Skeletal muscle satellite cell (primary cell): Measurements from ENCODE around the gene IFNA5. TPM values are rescaled to one million over a fixed set of nuclear protein-coding genes. Genes with fewer than 3 reads are reported as not detected.

Experiments
- H3K27me3 ChIP-seq: 2 replicates; pipeline ENCODE4 v1.7.0; 2013; ENCODE audit warnings: low read length; ENCODE audit not compliant: control insufficient read depth, insufficient read depth
- H3K36me3 ChIP-seq: 2 replicates; pipeline ENCODE4 v1.7.0; 2013; ENCODE audit warnings: mild to moderate bottlenecking, control low read depth, low read length; ENCODE audit not compliant: insufficient read depth
- H3K4me1 ChIP-seq: 2 replicates; pipeline ENCODE4 v1.7.0; 2013; ENCODE audit warnings: low read length; ENCODE audit not compliant: control insufficient read depth, insufficient read depth
- H3K4me2 ChIP-seq: 2 replicates; pipeline ENCODE4 v1.7.0; 2013; ENCODE audit warnings: mild to moderate bottlenecking, low read length
- H3K4me3 ChIP-seq: 2 replicates; pipeline ENCODE4 v1.7.0; 2013; ENCODE audit warnings: low read length
- H3K9ac ChIP-seq: 2 replicates; pipeline ENCODE4 v1.7.0; 2013; ENCODE audit warnings: mild to moderate bottlenecking, low read depth, low read length, moderate library complexity
- H3K9me3 ChIP-seq: replicated peaks from 2 replicates; pipeline ENCODE4 v1.7.0; 2013; ENCODE audit warnings: mild to moderate bottlenecking, control low read depth, low read length
- total RNA-seq: library from RNA; depleted of rRNA; stranded (reverse); fragments of >200 nt; gene quantifications from 2 replicates; pipeline ENCODE4 v1.2.3, GENCODE V29; 2012; rRNA removed

The IFNA5 gene
- total RNA-seq: not detected in 2 replicates

GRCh38 chr9:21305213-21305612, at the start of gene IFNA5:
TSS of gene IFNA5 (minus strand) at chr9:21305313. CDS start at chr9:21305256, 57 bp downstream.
- Histone ChIP-seq H3K4me3 (no peak within 1 kb of the TSS), H3K4me1 (no peaks in the 10 kb centered on the region), H3K4me2 (no peak within 1 kb of the TSS), H3K9ac (no peak within 1 kb of the TSS), H3K27me3 (peaks cover 75% of the 10 kb centered on the region), H3K36me3 (no peaks in the 10 kb centered on the region), H3K9me3 (no peaks in the 10 kb centered on the region)

- H3K27me3 ChIP-seq: peaks cover 58% of the 10 kb centered on the region
- no peak within 1 kb of the TSS for H3K4me3 ChIP-seq
- H3K9me3 ChIP-seq: no peaks in the 10 kb centered on the region
- no peaks in the 10 kb centered on the region for H3K36me3 ChIP-seq
- H3K4me2 ChIP-seq: no peak within 1 kb of the TSS
- no peaks in the 10 kb centered on the region for H3K4me1 ChIP-seq
- H3K9ac ChIP-seq: no peak within 1 kb of the TSS
These were observed 45.7 kb upstream of the IFNA5 start, which contains the start of gene IFNA6 for GRCh38 chr9:21350787-21351186. TSS of gene IFNA6 (minus strand) at chr9:21350887. CDS start at chr9:21350887, 0 bp downstream.

GRCh38 chr9:21348430-21348970, 43.4 kb upstream of the IFNA5 start:
- Histone ChIP-seq H3K4me2 (no peak overlapping the region), H3K4me3 (no peak overlapping the region), H3K4me1 (no peaks in the 10 kb centered on the region), H3K9me3 (no peaks in the 10 kb centered on the region), H3K36me3 (no peaks in the 10 kb centered on the region), H3K27me3 (peaks cover 41% of the 10 kb centered on the region), H3K9ac (no peak overlapping the region)

GRCh38 chr9:21340735-21341134, 35.6 kb upstream of the IFNA5 start:
- Histone ChIP-seq H3K27me3 (peaks cover 17% of the 10 kb centered on the region), H3K4me1 (no peaks in the 10 kb centered on the region)

GRCh38 chr9:21336457-21336856, 31.3 kb upstream of the IFNA5 start:
- H3K9me3 ChIP-seq: no peaks in the 10 kb centered on the region
- no peak overlapping the region for H3K4me2 ChIP-seq
- no peak overlapping the region for H3K4me3 ChIP-seq
- H3K36me3 ChIP-seq: peaks cover 17% of the 10 kb centered on the region
- peaks cover 13% of the 10 kb centered on the region for H3K27me3 ChIP-seq
- H3K9ac ChIP-seq: no peak overlapping the region
- peaks cover 26% of the 10 kb centered on the region for H3K4me1 ChIP-seq

More at GRCh38 chr9:21340735-21341134, 35.6 kb upstream of the IFNA5 start:
- no peaks in the 10 kb centered on the region for H3K36me3 ChIP-seq
- H3K9me3 ChIP-seq: no peaks in the 10 kb centered on the region
- no peak overlapping the region for H3K4me3 ChIP-seq
- no peak overlapping the region for H3K4me2 ChIP-seq
- H3K9ac ChIP-seq: no peak overlapping the region

GRCh38 chr9:21334701-21335632, 29.9 kb upstream of the IFNA5 start, which contains the start of gene KLHL9:
TSS of gene KLHL9 (minus strand) at chr9:21335404. CDS start at chr9:21334859, 545 bp downstream.
- Histone ChIP-seq H3K4me3 (peak within 1 kb of the TSS; percentile 85), H3K9me3 (no peaks in the 10 kb centered on the region), H3K4me1 (peaks cover 32% of the 10 kb centered on the region), H3K36me3 (peaks cover 23% of the 10 kb centered on the region), H3K27me3 (peaks cover 6% of the 10 kb centered on the region), H3K9ac (peak within 1 kb of the TSS; percentile 97), H3K4me2 (peak within 1 kb of the TSS; percentile 80)

- Histone ChIP-seq H3K27me3 (no peaks in the 10 kb centered on the region), H3K9ac (no peak overlapping the region), H3K9me3 (no peaks in the 10 kb centered on the region), H3K36me3 (peaks cover 24% of the 10 kb centered on the region), H3K4me2 (peak overlapping the region; percentile 80), H3K4me3 (peak overlapping the region; percentile 85), H3K4me1 (peaks cover 32% of the 10 kb centered on the region)
These were observed 28.1 kb upstream of the IFNA5 start for GRCh38 chr9:21333226-21333625.

- H3K27me3 ChIP-seq: no peaks in the 10 kb centered on the region
- no peaks in the 10 kb centered on the region for H3K9me3 ChIP-seq
- H3K4me2 ChIP-seq: peak overlapping the region; percentile 80
- H3K9ac ChIP-seq: no peak overlapping the region
- peaks cover 32% of the 10 kb centered on the region for H3K4me1 ChIP-seq
- H3K36me3 ChIP-seq: peaks cover 24% of the 10 kb centered on the region
- peak overlapping the region; percentile 85 for H3K4me3 ChIP-seq
These were observed 26.7 kb upstream of the IFNA5 start for GRCh38 chr9:21331676-21332402.

- Histone ChIP-seq H3K4me1 (peaks cover 8% of the 10 kb centered on the region), H3K4me2 (no peak overlapping the region), H3K27me3 (no peaks in the 10 kb centered on the region), H3K9ac (no peak overlapping the region), H3K36me3 (peaks cover 33% of the 10 kb centered on the region), H3K4me3 (no peak overlapping the region), H3K9me3 (no peaks in the 10 kb centered on the region)
These were observed 21.5 kb upstream of the IFNA5 start for GRCh38 chr9:21326526-21327139.

- Histone ChIP-seq H3K4me3 (no peak overlapping the region), H3K4me1 (no peaks in the 10 kb centered on the region), H3K9me3 (no peaks in the 10 kb centered on the region), H3K27me3 (no peaks in the 10 kb centered on the region), H3K36me3 (peaks cover 27% of the 10 kb centered on the region), H3K4me2 (no peak overlapping the region), H3K9ac (no peak overlapping the region)
These were observed 18.9 kb upstream of the IFNA5 start for GRCh38 chr9:21324047-21324446.
